Measurements from ENCODE around the gene MRPS18B. TPM values are rescaled to one million over a fixed set of nuclear protein-coding genes. Genes with fewer than 3 reads are reported as not detected.
"Not testable (repeated sequence)": the region's sequence is repeated elsewhere in the genome, so short reads cannot be mapped to it uniquely, and the experiment has no call there.

MRPS18B gene
- total and polyA plus RNA-seq, 2 of the 4 experiments (the other 2 are of a cell fraction) = 51.2 to 82.3 TPM

GRCh38 chr6:30666300-30666699, 48.7 kb downstream of the MRPS18B start:
- H3K79me1 ChIP-seq (ENCODE audit: low read depth in 1 of 2, low read length in 2 of 2) = peaks cover 16 to 18% of the 10 kb centered on the region in 2 experiments
- H3K14ac ChIP-seq (replicated peaks; ENCODE audit: low read depth, low read length); H4K8ac ChIP-seq (ENCODE audit: low read depth in 2 of 2, low read length in 2 of 2); H3K27me3 ChIP-seq (ENCODE audit: control insufficient read depth, insufficient read depth, low read length); CTCF ChIA-PET; H2BK5ac ChIP-seq (ENCODE audit: low read depth, low read length, poor library complexity, severe bottlenecking); H2AK5ac ChIP-seq (ENCODE audit: low read depth, low read length); H2BK120ac ChIP-seq (ENCODE audit: low read depth, low read length); H3K4ac ChIP-seq (ENCODE audit: low read depth, low read length); H3K4me1 ChIP-seq (ENCODE audit: control insufficient read depth, insufficient read depth, low read length); H3K9ac ChIP-seq (ENCODE audit: low read depth, low read length); H2AK9ac ChIP-seq (replicated peaks; ENCODE audit: low read depth, low read length, poor library complexity); H4K5ac ChIP-seq (ENCODE audit: low read depth, low read length); H3K4me2 ChIP-seq (ENCODE audit: low read depth, low read length); H2AFZ ChIP-seq (replicated peaks; ENCODE audit: low read length, poor library complexity); dilution Hi-C loops (cut with HindIII; ENCODE audit: low sequenced_read_pairs, unreplicated experiment); H4K20me1 ChIP-seq (ENCODE audit: insufficient read depth, low read length); H3K23ac ChIP-seq (ENCODE audit: low read depth, low read length); ATAC-seq (ENCODE audit: low read depth); in situ Hi-C loops (cut with MboI; ENCODE audit: low sequenced_read_pairs); H3K18ac ChIP-seq (ENCODE audit: low read depth, low read length); H2BK20ac ChIP-seq (ENCODE audit: low read depth, low read length); H3K56ac ChIP-seq (ENCODE audit: extremely low read depth, insufficient read depth, low read length); H3K9me1 ChIP-seq (ENCODE audit: insufficient read depth, low read length); H2BK15ac ChIP-seq (ENCODE audit: low read depth, low read length); H3K27ac ChIP-seq (ENCODE audit: insufficient read depth, low read length); H3K9me3 ChIP-seq (ENCODE audit: control insufficient read depth, insufficient read depth, low read length); BruUV-seq (replicated peaks); H4K91ac ChIP-seq (ENCODE audit: insufficient read depth, low read depth, low read length); H3K4me3 ChIP-seq (ENCODE audit: insufficient read depth, low read depth, low read length); POLR2A ChIA-PET (ENCODE audit: unreplicated experiment); intact Hi-C loops (cut with micrococcal nuclease): not testable (repeated sequence)
- H3K36me3 ChIP-seq (ENCODE audit: control insufficient read depth, insufficient read depth, low read length) = peaks cover 64% of the 10 kb centered on the region
- peak; percentile 59 for DNase-seq
- WGBS, 2 experiments (ENCODE audit: extremely low coverage in 2 of 2, insufficient read length in 1 of 2) = no CpG with 5 or more reads among the region's 2 CpGs

All from IMR-90 (cell line).